GM19238 (cell line): ENCODE results near the gene GRWD1.
"Not testable (repeated sequence)": the region's sequence is repeated elsewhere in the genome, so short reads cannot be mapped to it uniquely, and the experiment has no call there.

Experiments
- DNase-seq: peaks from one replicate; pipeline ENCODE4 v3.0.0; 2011; ENCODE audit warnings: low spot score; ENCODE audit not compliant: insufficient read length

The GRWD1 gene

DNA sequence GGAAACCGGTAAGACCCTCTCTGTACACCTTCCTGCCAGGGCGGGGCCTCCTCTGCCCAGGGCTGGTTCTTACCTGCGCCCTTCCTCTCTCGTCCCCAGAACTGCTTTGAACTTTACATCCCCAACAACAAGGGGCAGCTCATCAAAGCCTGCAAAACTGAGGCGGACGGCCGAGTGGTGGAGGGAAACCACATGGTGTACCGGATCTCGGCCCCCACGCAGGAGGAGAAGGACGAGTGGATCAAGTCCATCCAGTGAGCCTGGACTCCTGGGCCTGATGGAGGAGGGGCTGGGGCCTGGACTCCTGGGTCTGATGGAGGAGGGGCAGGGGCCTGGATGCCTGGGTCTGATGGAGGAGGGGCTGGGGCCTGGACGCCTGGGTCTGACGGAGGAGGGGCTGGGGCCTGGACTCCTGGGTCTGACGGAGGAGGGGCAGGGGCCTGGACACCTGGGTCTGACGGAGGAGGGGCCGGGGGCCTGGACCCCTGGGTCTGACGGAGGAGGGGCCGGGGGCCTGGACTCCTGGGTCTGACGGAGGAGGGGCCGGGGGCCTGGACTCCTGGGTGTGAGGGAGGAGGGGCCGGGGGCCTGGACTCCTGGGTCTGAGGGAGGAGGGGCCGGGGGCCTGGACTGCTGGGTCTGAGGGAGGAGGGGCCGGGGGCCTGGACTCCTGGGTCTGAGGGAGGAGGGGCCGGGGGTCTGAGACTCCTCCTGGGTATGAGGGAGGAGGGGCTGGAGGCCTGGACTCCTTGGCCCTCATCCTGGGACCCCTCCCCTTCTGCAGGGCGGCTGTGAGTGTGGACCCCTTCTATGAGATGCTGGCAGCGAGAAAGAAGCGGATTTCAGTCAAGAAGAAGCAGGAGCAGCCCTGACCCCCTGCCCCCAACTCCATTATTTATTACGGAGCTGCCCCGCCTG is 32.8 kb downstream of the GRWD1 start:
- no peak for DNase-seq

DNA sequence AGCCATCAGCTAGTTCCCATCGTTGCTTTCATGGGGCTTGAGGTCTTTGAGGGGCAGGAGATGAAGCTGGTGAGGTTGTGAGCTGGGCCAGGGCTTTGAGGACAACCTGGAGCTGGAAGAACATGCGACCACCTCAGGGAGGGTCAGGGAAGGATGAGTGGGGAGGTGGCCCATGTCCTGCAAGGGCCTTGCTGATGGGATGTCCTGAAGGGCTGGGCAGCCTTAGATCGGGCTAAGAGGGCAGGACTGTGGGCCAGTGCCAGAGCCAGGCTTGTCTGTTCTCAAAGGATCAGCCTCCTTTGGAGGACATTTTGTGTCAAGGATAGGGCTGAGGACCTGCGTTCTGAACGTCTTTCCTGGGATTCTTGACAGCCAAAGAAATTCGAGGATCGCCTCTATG is 33.9 kb downstream of the GRWD1 start:
- DNase-seq = no peak

DNA sequence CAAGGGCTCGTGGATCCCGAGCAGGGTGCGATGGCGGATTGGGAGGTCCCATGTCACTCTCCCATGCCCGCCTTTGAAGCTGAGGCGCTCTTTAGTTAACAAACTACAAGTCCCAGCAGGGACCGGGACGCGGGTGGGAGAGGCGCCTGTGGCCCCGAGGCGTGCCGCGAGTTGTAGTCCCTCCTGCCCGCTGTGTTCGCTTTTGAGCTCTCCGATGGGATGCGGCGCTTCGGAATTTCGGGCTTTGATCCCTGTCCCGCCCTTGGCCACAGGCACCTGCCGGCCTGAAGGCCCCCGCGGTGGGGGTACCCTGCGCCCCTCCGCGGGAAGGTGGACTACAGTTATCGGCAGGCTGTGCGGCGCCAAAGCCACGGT is 34.4 kb downstream of the GRWD1 start:
- no peak for DNase-seq

DNA sequence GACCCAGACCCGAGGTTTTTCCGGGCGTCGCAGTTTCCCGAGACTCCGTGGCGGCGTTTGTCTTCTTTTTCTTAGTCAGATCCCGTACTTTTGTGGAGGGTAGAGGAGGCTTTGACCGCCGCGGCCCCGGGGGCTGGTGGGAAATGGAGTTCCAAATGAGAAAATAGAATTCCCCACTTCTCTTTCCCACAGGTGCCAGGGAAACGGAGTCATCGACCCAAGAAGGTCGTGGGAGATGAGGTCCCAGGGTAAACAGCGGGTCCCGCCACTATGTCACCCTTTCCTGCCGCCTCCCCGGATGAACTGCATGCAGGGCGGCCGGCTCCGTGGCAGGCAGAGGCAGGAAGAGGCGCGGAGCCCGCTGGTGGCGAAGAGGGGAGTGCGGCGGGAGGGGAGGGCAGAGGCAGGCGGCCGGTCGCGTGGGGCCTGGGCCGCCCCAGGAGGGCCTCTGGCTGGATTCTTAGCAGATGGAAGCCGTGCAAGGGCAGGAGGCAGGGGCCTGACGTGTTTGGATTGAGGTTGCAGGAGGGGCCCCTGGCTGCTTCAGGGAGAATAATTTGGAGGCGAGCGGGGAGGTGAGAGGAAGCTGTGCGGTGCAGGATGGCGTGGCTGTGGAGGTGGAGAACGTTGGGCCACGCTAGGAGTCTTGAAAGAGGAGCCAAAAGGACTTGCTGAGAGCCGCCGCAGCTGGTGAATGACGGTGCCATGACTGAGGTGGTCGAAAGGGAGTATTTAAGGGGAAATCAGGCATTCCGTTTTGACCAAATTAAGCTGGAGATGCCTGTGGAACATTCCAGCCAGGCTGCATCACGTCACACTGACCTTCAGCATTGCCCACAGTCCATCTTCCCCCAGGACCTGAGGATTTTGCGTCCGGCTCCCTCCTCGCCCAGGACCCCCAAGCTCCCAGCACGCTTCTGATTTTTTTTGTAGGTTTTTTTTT is 35.0 kb downstream of the GRWD1 start:
- no peak for DNase-seq

DNA sequence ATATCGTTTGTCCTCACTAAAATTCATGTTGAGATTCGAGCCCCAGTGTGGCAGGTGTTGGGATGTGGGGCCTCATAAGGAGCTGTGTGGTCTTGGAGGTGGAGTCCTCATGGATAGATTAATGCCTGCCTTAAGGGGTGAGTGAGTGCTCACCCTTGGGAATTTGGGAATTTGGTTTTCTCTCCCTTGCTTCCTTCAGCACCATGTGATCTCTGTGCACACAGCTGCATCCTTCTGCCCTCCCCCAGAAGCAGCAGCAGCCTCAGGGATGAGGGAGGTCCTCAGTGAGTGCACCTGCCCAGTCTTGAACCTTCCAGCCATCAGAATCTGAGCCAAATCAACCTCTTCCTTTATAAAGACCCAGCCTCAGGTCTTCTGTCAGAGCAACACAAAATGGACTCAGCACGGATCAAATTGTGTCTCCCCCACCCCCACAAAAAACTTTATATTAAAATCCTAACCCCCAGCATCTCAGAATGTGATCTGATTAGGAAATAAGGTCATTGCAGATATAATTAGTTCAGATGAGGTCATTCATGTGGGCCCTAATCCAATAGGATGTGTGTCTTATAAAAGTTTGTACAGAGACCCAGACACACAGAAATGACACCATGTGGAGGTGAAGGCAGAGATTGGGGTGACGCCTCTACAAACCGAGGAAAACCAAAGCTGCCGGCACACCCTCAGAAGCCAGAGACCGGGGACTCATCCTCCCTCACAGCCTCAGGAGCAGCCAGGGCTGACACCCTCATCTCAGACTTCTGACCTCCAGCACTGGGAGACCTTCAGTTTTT is 36.3 kb downstream of the GRWD1 start:
- no peak for DNase-seq

DNA sequence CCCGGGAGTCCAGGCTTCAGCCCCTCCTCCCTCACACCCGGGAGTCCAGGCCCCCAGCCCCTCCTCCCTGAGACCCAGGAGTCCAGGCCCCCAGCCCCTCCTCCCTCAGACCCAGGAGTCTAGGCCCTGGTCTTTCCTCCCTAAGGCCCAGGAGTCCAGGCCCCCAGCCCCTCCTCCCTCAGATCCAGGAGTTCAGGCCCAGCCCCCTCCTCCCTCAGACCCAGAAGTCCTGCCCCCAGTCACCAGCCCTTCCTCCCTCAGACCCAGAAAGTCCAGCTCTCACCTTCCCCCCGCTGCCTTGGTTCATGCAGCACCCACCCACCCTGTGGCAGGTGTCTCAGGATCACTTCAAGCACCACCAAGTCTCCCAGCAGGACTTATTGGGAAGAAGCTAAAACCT is 37.5 kb downstream of the GRWD1 start:
- no peak for DNase-seq

DNA sequence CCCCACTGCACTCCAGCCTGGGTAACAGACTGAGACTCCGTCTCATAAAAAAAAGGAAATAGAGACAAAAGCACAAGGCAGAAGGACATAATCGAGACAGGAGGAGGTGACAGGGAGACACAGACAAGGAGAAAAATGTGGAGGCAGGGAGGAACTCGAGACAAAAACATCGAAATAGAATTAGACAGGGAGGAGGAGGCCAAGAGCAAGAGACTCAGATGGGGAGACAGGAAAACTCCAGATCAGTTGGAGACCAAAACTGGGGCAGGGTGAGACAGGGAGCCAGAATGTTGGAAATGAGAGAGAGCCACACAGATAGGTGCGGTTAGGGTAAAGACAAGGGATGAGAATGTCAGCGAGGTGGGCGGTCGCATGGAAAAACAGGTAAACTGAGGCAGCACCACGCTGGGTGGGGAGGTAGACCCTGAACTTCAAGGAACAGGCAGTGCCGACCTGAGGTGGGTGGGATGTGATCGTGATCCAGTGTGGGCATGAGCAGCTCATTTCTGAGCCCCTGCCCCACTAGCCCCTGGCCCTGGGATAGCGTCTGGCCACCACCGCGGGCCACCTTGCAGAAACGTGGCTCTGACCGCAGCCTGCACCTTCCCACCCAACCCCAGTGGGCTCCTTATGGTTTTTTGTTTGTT is 38.6 kb downstream of the GRWD1 start:
- DNase-seq = no peak

DNA sequence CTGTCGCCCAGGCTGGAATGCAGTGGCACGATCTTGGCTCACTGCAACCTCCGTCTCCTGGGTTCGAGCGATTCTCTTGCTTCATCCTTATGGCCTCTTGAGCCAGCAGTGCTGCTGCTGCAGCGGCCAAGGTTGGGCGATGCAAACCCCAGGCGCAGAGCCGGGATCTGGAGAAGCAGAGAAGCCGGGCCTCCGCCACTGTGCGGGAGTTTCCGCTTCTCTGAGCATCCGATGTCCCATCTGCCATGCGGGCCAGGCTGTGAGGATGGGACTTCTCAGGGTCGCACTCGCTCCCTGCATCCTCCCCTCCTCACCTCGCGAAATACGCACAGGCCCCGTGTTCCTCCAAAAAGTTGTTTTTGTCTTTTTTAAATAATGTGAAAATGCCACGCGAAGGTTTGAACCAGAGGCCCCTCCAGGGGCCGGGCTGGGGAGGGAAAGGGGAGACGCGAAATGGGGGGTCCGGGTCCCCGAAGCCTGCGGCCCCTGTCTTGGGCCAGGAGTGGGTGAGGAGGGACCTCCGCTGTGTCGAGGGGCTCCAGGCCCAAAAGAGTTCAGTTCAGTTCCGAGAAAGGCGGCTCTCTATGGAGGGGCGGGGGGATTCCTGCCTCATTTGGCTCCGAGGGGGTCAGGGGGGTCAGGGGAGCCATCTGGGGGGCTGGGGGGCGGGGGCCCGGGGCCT is 39.3 kb downstream of the GRWD1 start:
- DNase-seq = no peak

DNA sequence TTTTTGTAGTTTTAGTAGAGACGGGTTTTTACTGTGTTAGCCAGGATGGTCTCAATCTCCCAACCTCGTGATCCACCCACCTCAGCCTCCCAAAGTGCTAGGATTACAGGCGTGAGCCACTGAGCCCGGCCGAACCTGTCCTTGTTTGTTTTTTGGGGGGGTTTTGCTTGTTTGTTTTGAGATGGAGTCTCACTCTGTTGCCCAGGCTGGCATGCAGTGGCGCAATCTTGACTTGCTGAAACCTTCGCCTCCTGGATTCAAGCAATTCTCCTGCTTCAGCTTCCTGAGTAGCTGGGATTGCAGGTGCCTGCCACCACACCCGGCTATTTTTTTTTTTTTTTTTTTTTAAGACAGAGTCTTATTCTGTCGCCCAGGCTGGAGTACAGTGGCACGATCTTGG is 40.9 kb downstream of the GRWD1 start:
- DNase-seq = not testable (repeated sequence)

DNA sequence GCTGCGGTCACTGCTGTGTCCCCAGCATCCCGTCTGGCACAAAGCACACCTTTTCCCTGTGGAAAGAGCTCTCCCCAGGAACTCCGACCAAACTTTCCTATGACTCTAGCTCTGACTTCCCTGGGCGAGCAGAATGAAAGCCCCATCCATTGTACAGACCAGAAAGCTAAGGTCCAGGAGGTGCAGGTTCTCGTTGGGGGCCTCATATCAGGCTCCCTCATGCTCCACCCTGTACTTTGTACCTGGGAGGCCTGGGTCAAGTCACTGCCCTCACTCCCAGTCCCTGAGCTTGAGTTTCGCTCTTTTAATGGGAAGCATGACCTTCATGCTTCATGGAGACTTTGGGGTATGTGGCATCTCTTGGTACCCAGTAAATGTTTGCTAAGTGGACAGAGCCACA is 41.8 kb downstream of the GRWD1 start:
- no peak for DNase-seq

DNA sequence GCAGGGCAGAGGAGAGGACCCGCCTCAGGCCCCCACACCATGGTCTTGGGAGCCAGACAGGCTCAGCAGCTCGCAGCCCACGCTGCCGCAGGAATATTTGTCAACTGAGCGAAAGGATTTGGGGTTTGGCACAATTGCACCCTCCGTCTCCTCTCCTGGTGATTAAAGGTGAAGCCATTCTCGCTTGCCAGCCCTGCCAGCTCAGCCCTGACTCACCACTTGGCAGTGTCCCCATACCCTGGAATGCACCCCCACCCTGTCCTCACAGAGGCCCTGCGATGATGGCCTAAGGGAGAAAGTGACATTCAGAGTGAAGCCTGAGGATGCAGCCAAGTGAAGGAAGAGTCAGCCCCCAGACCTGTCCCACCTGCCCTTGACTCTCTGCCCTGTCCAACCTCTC is 42.2 kb downstream of the GRWD1 start:
- no peak for DNase-seq

DNA sequence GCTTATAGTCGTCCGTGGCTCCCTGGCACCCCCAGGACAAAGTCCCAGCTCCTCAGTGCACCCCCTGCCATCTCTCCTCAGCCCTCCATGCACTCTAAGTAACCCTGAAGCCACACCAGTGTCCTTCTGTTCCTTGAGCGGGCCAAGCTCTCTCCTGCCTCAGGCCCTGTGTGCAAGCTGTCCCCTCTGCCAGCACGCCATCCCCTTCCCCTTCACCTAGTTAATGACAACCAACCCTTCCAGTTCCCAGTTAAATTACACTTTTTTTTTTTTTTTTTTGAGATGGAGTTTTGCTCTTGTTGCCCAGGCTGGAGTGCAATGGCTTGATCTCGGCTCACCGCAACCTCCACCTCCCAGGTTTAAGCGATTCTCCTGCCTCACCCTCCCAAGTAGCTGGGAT is 42.7 kb downstream of the GRWD1 start:
- DNase-seq = not testable (repeated sequence)

DNA sequence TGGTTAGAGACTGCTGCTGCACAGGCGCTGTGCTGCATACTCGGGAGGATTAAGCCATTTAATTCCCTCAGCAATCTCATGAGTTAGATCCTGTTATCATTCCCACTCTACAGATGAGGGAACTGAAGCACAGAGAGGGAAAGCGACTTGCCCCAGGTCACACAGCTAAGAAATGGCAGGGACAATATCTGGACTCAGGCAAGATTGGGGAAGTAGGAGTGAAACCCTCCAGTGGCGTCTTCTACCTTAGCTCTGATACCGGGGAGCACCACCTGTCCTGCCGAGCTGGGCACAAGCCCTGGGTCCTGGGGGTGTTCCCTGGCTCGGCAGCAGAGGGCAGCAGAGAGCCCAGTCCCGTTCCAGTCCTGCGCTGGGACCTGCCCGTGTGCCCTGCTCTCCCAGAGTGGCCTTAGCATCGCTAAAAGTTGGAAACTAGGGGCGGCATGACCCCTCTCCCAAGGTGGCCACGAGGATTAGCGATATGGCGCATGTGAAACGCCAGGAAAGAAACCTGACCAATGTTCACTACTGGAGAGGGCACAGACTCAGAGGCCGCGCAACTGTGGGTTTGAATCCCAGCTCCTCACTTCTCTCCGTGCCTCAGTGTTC is 43.9 kb downstream of the GRWD1 start:
- peak; percentile 94 for DNase-seq

DNA sequence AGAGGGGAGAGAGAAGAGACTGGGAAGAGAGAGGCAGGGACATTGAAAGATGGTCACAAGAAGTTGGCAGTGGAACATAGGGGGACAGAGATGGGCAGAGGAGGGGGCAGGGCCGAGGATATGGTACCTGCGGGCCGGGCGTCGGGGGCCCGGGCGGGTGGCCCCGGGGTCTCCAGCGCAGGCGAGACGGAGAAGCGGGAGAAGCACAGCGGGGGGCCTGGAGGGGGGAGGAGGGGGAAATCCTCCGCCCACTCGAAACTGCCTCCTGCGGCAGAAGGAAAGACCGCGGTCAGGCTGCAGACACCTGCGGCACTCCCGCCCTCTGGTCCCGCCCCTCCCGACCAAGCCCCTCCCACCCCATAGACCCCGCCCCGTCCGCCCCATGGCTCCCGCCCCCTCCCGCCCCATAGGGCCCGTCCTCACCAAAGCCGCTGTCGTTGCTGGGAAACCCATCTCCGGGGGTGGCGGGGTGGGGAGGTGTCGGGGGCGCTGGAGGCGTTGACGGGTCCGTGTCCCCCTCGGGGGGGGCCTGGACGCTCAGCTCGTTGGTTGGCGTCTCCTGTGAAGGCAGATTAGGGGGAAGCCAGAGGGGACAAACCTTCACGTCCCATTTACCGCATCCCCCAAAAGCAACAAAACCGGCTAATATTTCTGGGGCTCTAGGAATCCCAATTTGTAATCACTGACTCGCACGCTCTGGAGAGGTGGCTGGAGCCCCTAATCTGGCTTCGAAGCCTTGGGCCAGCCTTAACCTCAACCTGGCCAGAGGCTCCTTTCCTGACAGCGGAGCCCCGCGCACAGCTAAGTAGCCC is 45.4 kb downstream of the GRWD1 start:
- peak; percentile 90 for DNase-seq

DNA sequence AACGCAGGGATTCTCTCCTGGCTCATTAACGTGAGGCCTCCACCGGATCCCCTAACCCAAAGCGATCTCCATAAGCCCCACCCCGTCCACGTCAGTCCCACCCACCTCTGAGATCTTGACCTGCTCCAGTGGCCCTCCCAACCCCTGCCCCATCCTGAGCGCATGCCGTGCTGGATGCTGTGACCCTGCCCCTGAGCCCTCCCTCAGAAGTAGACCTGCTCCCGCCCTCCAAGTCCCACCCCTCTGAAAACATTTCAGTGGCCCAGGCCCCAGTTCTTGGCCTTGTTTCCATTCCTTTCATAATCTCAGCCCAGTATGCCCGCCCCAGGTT is 46.0 kb downstream of the GRWD1 start:
- no peak for DNase-seq

DNA sequence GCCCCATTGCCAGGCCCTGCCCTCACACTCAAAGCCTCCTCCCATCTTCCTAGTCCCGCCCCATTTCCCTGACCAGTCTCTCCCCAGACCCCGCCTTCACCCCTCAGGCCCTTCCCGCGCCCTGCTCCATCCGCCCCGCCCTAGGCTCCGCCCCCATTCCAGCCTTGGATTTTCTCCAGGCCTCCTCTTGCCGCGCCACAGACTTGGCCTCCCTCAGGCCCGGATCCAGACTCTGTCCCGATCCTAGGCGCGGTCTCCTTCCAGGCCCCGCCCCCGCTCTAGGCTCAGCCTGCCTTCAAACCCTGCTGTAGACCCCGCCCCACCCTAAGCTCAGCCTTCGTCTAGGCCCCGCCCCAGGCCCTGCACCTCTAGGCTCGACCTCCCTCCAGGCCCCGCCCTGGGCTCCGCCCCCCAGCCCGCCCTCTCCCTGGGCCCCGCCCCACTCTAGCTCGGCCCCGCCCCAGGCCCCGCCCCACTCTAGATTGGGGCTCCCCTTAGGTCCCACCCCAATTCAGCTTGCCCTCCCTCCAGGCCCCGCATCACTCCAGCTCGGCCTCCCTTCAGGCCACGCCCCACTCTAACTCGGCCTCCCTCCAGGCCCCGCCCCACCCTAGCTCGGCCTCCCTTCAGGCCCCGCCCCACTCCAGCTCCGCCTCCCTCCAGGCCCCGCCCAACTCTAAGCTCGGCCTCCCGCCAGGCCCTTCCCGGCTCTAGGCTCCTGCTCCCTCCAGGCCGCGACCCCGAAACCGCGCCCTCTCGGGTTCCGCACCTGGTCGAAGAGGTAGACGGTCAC is 47.3 kb downstream of the GRWD1 start:
- DNase-seq = peak; percentile 89

DNA sequence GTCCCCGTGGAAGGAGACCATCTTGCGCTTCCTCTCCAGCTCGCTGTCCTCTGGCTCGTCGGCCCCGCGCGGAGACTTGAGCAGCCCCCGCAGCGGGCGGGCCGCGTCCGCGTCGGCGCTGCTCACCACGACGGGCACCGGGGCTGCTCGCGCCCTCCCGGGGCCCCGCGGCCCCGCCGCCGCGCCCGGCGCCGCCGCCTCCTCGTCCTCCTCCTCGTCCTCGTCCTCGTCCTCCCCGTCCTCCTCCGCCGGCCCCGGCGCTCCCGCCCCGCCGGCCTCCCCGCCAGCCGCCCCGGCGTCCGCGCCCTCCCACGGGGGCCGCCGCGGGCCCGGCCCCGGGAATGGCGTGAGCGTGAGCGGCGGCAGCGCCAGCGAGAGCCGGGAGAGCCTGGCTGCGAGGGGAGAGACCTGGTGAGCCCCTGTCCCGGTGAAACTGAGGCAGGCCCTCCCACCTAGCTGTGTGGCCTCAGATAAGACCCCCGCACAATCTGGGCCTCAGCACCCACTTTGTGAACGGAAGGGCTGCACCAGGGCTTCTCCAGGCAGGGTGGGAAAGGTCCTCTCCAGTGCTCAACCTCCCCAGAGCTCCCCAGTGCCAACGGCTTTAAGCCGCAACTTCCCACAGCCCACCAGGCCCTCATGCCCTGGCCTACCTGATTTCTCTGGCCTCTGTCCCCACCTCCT is 48.1 kb downstream of the GRWD1 start:
- no peak for DNase-seq

DNA sequence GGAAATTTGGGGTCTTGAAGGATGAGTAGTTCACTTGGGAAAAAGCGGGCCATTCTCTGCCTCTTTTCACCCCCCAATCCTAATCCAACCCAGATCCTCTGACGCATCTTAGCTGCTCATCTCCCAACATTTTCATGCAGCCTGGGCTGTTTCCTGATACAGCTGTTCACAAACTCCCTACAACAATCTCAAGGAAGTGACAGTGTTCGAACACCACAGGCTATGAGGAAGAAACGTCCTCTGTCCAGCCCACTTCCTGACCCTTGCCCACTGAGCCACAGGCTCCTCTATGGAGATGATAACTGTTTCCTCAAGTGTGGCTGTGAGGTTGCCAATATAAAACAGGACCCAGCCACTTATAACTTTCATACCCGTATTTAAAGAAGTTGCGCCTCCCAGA is 49.6 kb downstream of the GRWD1 start:
- no peak for DNase-seq
